ENCODE data around the gene CPXM1. TPM values are rescaled to one million over a fixed set of nuclear protein-coding genes. Genes with fewer than 3 reads are reported as not detected.

Gene CPXM1
- total RNA-seq, 6 experiments from 2014 or later, result 0.10 TPM; not detected in 5

- DNase-seq, result no peak
- peaks cover 27% of the 10 kb centered on the region for H3K27me3 Mint-ChIP-seq (ENCODE audit: insufficient read depth)
- 0 out of 2 replicates have a peak, but pooled peaks cover 1% of the 10 kb centered on the region for H3K4me1 Mint-ChIP-seq (ENCODE audit: low read depth)
- no peak overlapping the region for H3K4me3 Mint-ChIP-seq
- H3K36me3 Mint-ChIP-seq (ENCODE audit: low read depth), result no peaks in the 10 kb centered on the region
- H3K9me3 Mint-ChIP-seq, result no peaks in the 10 kb centered on the region
- no peak overlapping the region for H3K27ac Mint-ChIP-seq
- TF ChIP-seq CTCF (IDR thresholded peaks at IDR 0.05), result no peak
These were observed 6.2 kb downstream of the CPXM1 start for GRCh38 chr20:2794202-2794748.

GRCh38 chr20:2793471-2793870, 7.0 kb downstream of the CPXM1 start:
- H3K36me3 Mint-ChIP-seq (ENCODE audit: low read depth), result no peaks in the 10 kb centered on the region
- no peak overlapping the region for H3K4me3 Mint-ChIP-seq
- peaks cover 22% of the 10 kb centered on the region for H3K27me3 Mint-ChIP-seq (ENCODE audit: insufficient read depth)
- no peaks in the 10 kb centered on the region for H3K4me1 Mint-ChIP-seq (ENCODE audit: low read depth)
- no peak for TF ChIP-seq CTCF (IDR thresholded peaks at IDR 0.05)
- no peaks in the 10 kb centered on the region for H3K9me3 Mint-ChIP-seq
- no peak for DNase-seq
- no peak overlapping the region for H3K27ac Mint-ChIP-seq

GRCh38 chr20:2783908-2784566, 16.4 kb downstream of the CPXM1 start:
- Mint-ChIP-seq H3K9me3 (no peaks in the 10 kb centered on the region), H3K4me1 (ENCODE audit: low read depth) (no peaks in the 10 kb centered on the region), H3K27me3 (ENCODE audit: insufficient read depth) (peaks cover 27% of the 10 kb centered on the region), H3K4me3 (no peak overlapping the region), H3K27ac (no peak overlapping the region), H3K36me3 (ENCODE audit: low read depth) (no peaks in the 10 kb centered on the region)
- no peak for DNase-seq
- no peak for TF ChIP-seq CTCF (IDR thresholded peaks at IDR 0.05)

GRCh38 chr20:2780948-2781347, 19.5 kb downstream of the CPXM1 start:
- no peak overlapping the region for H3K27ac Mint-ChIP-seq
- no peak for DNase-seq
- no peak; the same call in 1 of the 2 replicates for TF ChIP-seq CTCF (IDR thresholded peaks at IDR 0.05)
- no peaks in the 10 kb centered on the region for H3K9me3 Mint-ChIP-seq
- no peak overlapping the region for H3K4me3 Mint-ChIP-seq
- no peaks in the 10 kb centered on the region for H3K36me3 Mint-ChIP-seq (ENCODE audit: low read depth)
- H3K27me3 Mint-ChIP-seq (ENCODE audit: insufficient read depth), result peaks cover 27% of the 10 kb centered on the region
- H3K4me1 Mint-ChIP-seq (ENCODE audit: low read depth), result no peaks in the 10 kb centered on the region

- Mint-ChIP-seq H3K27ac (no peak overlapping the region), H3K4me3 (no peak overlapping the region), H3K4me1 (ENCODE audit: low read depth) (peaks cover 7% of the 10 kb centered on the region; the same call in 1 of the 2 replicates), H3K9me3 (no peaks in the 10 kb centered on the region), H3K27me3 (ENCODE audit: insufficient read depth) (peaks cover 21% of the 10 kb centered on the region), H3K36me3 (ENCODE audit: low read depth) (no peaks in the 10 kb centered on the region)
- TF ChIP-seq CTCF (IDR thresholded peaks at IDR 0.05), result no peak
- DNase-seq, result no peak
These were observed 21.7 kb downstream of the CPXM1 start for GRCh38 chr20:2778602-2779321.
